H1 (cell line): ENCODE measurements around the gene FAM151A. TPM values are rescaled to one million over a fixed set of nuclear protein-coding genes. Genes with fewer than 3 reads are reported as not detected.

Experiments
- CTCF ChIA-PET: fragments of 300-600 bp; sonication (Branson Sonifier 250); formaldehyde crosslinking; loops from one replicate; lab custom pipeline; 2021; ENCODE audit not compliant: partially characterized antibody; lab: Charles Lee
- POLR2A ChIA-PET: fragments of 300-600 bp; sonication (Branson Sonifier 250); formaldehyde crosslinking; loops from one replicate; lab custom pipeline; 2021; ENCODE audit warnings: inconsistent platforms; ENCODE audit not compliant: partially characterized antibody; lab: Charles Lee
- DNase-seq, 2 experiments: peaks; one replicate each; pipeline versions ENCODE4 v3.0.0 to v3.0.0-alpha.2; 2010 to 2022; ENCODE audit warnings: low spot score in 2 of 2, low read depth in 1 of 2, mixed read lengths in 1 of 2
- FAIRE-seq: peaks from 2 replicates; lab custom pipeline; 2011; peaks lifted over from hg19 to GRCh38; lab: Jason Lieb, UNC
- H2AFZ ChIP-seq: 2 replicates; pipeline ENCODE4 v1.8.1; 2012; ENCODE audit warnings: low read length, inconsistent platforms
- H2AK5ac ChIP-seq: 2 replicates; pipeline ENCODE4 v1.6.1; 2013; ENCODE audit warnings: low read depth, low read length
- H2BK120ac ChIP-seq: replicated peaks from 2 replicates; pipeline ENCODE3; 2013; ENCODE audit warnings: low read depth, low read length, inconsistent platforms
- H2BK12ac ChIP-seq: 2 replicates; pipeline ENCODE4 v1.6.1; 2013; ENCODE audit warnings: low read depth, low read length
- H2BK15ac ChIP-seq: 2 replicates; pipeline ENCODE4 v1.6.1; 2013; ENCODE audit warnings: low read length
- H2BK20ac ChIP-seq: 2 replicates; pipeline ENCODE4 v1.6.1; 2013; ENCODE audit warnings: low read length
- H2BK5ac ChIP-seq: 2 replicates; pipeline ENCODE4 v1.6.1; 2013; ENCODE audit warnings: low read depth, low read length
- H3K14ac ChIP-seq: 2 replicates; pipeline ENCODE4 v1.6.1; 2013; ENCODE audit warnings: inconsistent platforms; ENCODE audit not compliant: insufficient read length
- H3K18ac ChIP-seq: 2 replicates; pipeline ENCODE4 v1.6.1; 2013; ENCODE audit warnings: low read length; ENCODE audit errors: extremely low read depth
- H3K23ac ChIP-seq: 2 replicates; pipeline ENCODE4 v1.6.1; 2013; ENCODE audit warnings: inconsistent platforms; ENCODE audit not compliant: insufficient read length
- H3K23me2 ChIP-seq: 2 replicates; pipeline ENCODE4 v1.6.1; 2013; ENCODE audit warnings: low read depth, low read length
- H3K27ac ChIP-seq: 2 replicates; pipeline ENCODE4 v1.6.1; 2011; ENCODE audit warnings: low read depth, low read length, inconsistent platforms
- H3K27me3 ChIP-seq, 4 experiments: replicated peaks in 1 of 4; 1 replicate in 1 of 4; 2 replicates in 3 of 4; pipeline versions ENCODE4 v1.6.1 to v1.8.1; 2011 to 2013; ENCODE audit warnings: low read length in 3 of 4, mild to moderate bottlenecking in 3 of 4, inconsistent platforms in 2 of 4, mixed read lengths in 2 of 4, moderate library complexity in 1 of 4; ENCODE audit not compliant: control insufficient read depth in 3 of 4, insufficient read depth in 3 of 4; ENCODE audit errors: extremely low read depth in 1 of 4
- H3K36me3 ChIP-seq, 4 experiments: 2 replicates each; pipeline versions ENCODE4 v1.6.1 to v1.8.1; 2011 to 2013; ENCODE audit warnings: mild to moderate bottlenecking in 4 of 4, low read length in 3 of 4, moderate library complexity in 2 of 4, control low read depth in 1 of 4, inconsistent platforms in 1 of 4; ENCODE audit not compliant: insufficient read depth in 4 of 4, control insufficient read depth in 2 of 4
- H3K4ac ChIP-seq: replicated peaks from 2 replicates; pipeline ENCODE3; 2013; ENCODE audit warnings: low read length, low read depth, mixed read lengths, inconsistent platforms; ENCODE audit not compliant: insufficient read length
- H3K4me1 ChIP-seq, 4 experiments: replicated peaks in 1 of 4; 1 replicate in 1 of 4; 2 replicates in 3 of 4; pipeline versions ENCODE4 v1.6.1 to v1.8.1; 2011 to 2013; ENCODE audit warnings: low read length in 3 of 4, inconsistent platforms in 2 of 4, mixed read lengths in 1 of 4; ENCODE audit not compliant: insufficient read depth in 4 of 4, control insufficient read depth in 3 of 4
- H3K4me2 ChIP-seq, 2 experiments: 2 replicates each; pipeline versions ENCODE4 v1.6.1 to v1.8.1; 2011 to 2013; ENCODE audit warnings: low read depth in 2 of 2, low read length in 2 of 2, control low read depth in 1 of 2, inconsistent platforms in 1 of 2, mild to moderate bottlenecking in 1 of 2; ENCODE audit not compliant: insufficient read depth in 1 of 2
- H3K4me3 ChIP-seq, 4 experiments: fragments of 200-600, 300-600 bp in 1 of 4; sonication (generic), shearing (Covaris generic), sonication (Bioruptor Twin) in 1 of 4; 2 replicates each; pipeline versions ENCODE4 v1.5.1 to v1.8.1; 2011 to 2016; ENCODE audit warnings: low read length in 4 of 4, low read depth in 3 of 4, control low read depth in 2 of 4, inconsistent platforms in 2 of 4, mild to moderate bottlenecking in 2 of 4, mixed read lengths in 1 of 4, moderate library complexity in 1 of 4; ENCODE audit not compliant: insufficient read depth in 2 of 4; ENCODE audit errors: extremely low read depth in 1 of 4
- H3K56ac ChIP-seq: replicated peaks from 2 replicates; pipeline ENCODE3; 2013; ENCODE audit warnings: low read depth, mild to moderate bottlenecking, mixed read lengths, low read length, inconsistent platforms; ENCODE audit not compliant: insufficient read length
- H3K79me1 ChIP-seq: 2 replicates; pipeline ENCODE4 v1.6.1; 2013; ENCODE audit warnings: low read depth, low read length, control low read depth
- H3K79me2 ChIP-seq, 2 experiments: 2 replicates each; pipeline versions ENCODE4 v1.6.1 to v1.8.1; 2012 to 2013; ENCODE audit warnings: low read length in 2 of 2, mild to moderate bottlenecking in 2 of 2, inconsistent platforms in 1 of 2; ENCODE audit not compliant: insufficient read depth in 2 of 2, control insufficient read depth in 1 of 2
- H3K9ac ChIP-seq, 4 experiments: replicated peaks in 1 of 4; 1 replicate in 1 of 4; 2 replicates in 3 of 4; pipeline versions ENCODE4 v1.6.1 to v1.8.1; 2011 to 2013; ENCODE audit warnings: low read depth in 3 of 4, low read length in 3 of 4, control low read depth in 2 of 4, mild to moderate bottlenecking in 2 of 4, moderate library complexity in 2 of 4, inconsistent platforms in 1 of 4; ENCODE audit errors: extremely low read depth in 1 of 4
- H3K9me3 ChIP-seq, 2 experiments: 2 replicates each; pipeline versions ENCODE4 v1.6.1 to v1.8.1; 2012 to 2013; ENCODE audit warnings: mild to moderate bottlenecking in 2 of 2, moderate library complexity in 2 of 2, control low read depth in 1 of 2, inconsistent platforms in 1 of 2, low read depth in 1 of 2, low read length in 1 of 2, mixed read lengths in 1 of 2; ENCODE audit not compliant: insufficient read depth in 2 of 2
- H4K20me1 ChIP-seq, 2 experiments: replicated peaks in 1 of 2; 2 replicates each; pipeline versions ENCODE3 to v1.8.1; 2011 to 2013; ENCODE audit warnings: inconsistent platforms in 2 of 2, low read length in 2 of 2, mild to moderate bottlenecking in 1 of 2; ENCODE audit not compliant: insufficient read depth in 2 of 2, control insufficient read depth in 1 of 2
- H4K5ac ChIP-seq: 2 replicates; pipeline ENCODE4 v1.6.1; 2013; ENCODE audit warnings: low read length, low read depth, mixed read lengths, inconsistent platforms; ENCODE audit not compliant: insufficient read length
- H4K8ac ChIP-seq: 2 replicates; pipeline ENCODE4 v1.8.0; 2013; ENCODE audit warnings: mild to moderate bottlenecking, moderate library complexity, low read length, inconsistent platforms; ENCODE audit not compliant: insufficient read depth; ENCODE audit errors: extremely low read depth
- H4K91ac ChIP-seq: replicated peaks from 2 replicates; pipeline ENCODE3; 2013; ENCODE audit warnings: low read length, mixed read lengths, inconsistent platforms; ENCODE audit not compliant: insufficient read length
- CHD2 ChIP-seq: IDR thresholded peaks from 2 replicates; pipeline ENCODE4 v1.6.1; 2012; ENCODE audit warnings: low read length, improper control_type of control experiment
- SP4 ChIP-seq: IDR thresholded peaks from 2 replicates; pipeline ENCODE4 v1.6.1; 2012; ENCODE audit warnings: low read length, inconsistent platforms
- WGBS, 2 experiments: shearing (Covaris generic) in 1 of 2; methylation state at CpG; one replicate each; pipeline versions ENCODE4 v1.1.6 to v1.1.7; 2013 to 2015; ENCODE audit warnings: low lambda C conversion rate in 2 of 2, mixed read lengths in 2 of 2, inconsistent platforms in 1 of 2, low coverage in 1 of 2, missing lambda C conversion rate in 1 of 2; ENCODE audit not compliant: insufficient replicate concordance in 2 of 2, insufficient coverage in 1 of 2, insufficient read length in 1 of 2; ENCODE audit errors: extremely low coverage in 1 of 2, missing lambda C conversion rate in 1 of 2; 5-methylcytosine and 5-hydroxymethylcytosine counted together
- polyA plus RNA-seq, 7 experiments: library from polyadenylated mRNA; depleted of rRNA in 3 of 7; stranded (reverse) in 5 of 7; unstranded in 2 of 7; fragments of >200 nt in 5 of 7; fragments of 200-250 nt in 2 of 7; gene quantifications; 1 replicate in 5 of 7; 2 replicates in 1 of 7; 4 replicates in 1 of 7; pipeline versions ENCODE4 v1.2.1 to v1.2.3, GENCODE V29; 2011 to 2013; ENCODE audit warnings: missing spikeins in 2 of 7, mixed read lengths in 2 of 7
- total RNA-seq: library from RNA; stranded (reverse); fragmentation: NEBNext Ultra II Directional; extraction: Animal tissue kit (Norgen Biotek cat#: 25700); gene quantifications from 2 replicates; pipeline ENCODE4 v1.2.1, GENCODE V29; 2021

Gene FAM151A
- total and polyA plus RNA-seq, 2 of the 8 experiments (the other 6 are each of a cell fraction or from before 2014, with no cell fraction given), result not detected

DNA sequence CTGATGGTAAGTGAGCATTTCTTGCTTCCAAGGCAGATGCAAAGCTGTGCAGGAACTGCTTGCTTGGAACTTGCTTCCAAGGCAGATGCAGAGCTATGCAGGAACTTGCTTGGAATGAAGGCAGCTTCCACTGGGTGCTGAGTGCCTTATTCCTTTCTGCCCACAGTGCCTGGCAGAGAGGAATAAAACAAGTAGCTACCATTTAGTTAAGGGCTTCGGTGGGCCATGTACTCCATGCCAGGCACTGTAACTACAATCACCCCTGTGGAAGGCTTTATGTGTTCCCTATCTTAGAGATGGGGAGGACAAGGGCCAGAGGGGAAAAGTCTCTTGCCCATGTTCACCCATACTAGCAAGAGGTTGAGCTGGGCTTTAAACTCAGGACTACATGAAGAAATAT lies 26.6 kb upstream of the FAM151A start:
- H3K9me3 ChIP-seq, result no peaks in the 10 kb centered on the region
- no peak overlapping the region for H3K18ac ChIP-seq
- H3K23ac ChIP-seq, result no peak overlapping the region
- H3K14ac ChIP-seq, result no peak overlapping the region
- no peak overlapping the region for H4K91ac ChIP-seq
- ChIA-PET CTCF (interaction anchor here (0.5 kb wide), 1 partner anchor 157 kb away, joined by 3 read pairs; no protein-coding TSS in a partner anchor), POLR2A (no interaction called here)
- H3K4me1 ChIP-seq, result 0 out of 7 replicates have a peak, but pooled peaks cover 0 to 2% (median 0%) of the 10 kb centered on the region in 4 experiments
- H3K36me3 ChIP-seq, result no peaks in the 10 kb centered on the region
- no peaks in the 10 kb centered on the region for H4K20me1 ChIP-seq
- H2AFZ ChIP-seq, result no peak overlapping the region
- no peak overlapping the region for H2BK5ac ChIP-seq
- H3K9ac ChIP-seq, result no peak overlapping the region
- H3K27me3 ChIP-seq, result peaks cover 0 to 3% (median 0%) of the 10 kb centered on the region in 4 experiments; a peak in 3 of 7 replicates
- TF ChIP-seq CHD2, result no peak
- no peak for TF ChIP-seq SP4
- H3K4me2 ChIP-seq, result no peak overlapping the region
- H4K8ac ChIP-seq, result no peak overlapping the region
- H3K23me2 ChIP-seq, result no peaks in the 10 kb centered on the region
- no peak overlapping the region for H2BK15ac ChIP-seq
- no peak overlapping the region for H3K4me3 ChIP-seq
- H2AK5ac ChIP-seq, result no peak overlapping the region
- H2BK20ac ChIP-seq, result no peak overlapping the region
- no peak overlapping the region for H3K56ac ChIP-seq
- H3K79me2 ChIP-seq, result no peaks in the 10 kb centered on the region
- H3K4ac ChIP-seq, result no peak overlapping the region
- DNase-seq, result no peak
- H3K79me1 ChIP-seq, result no peaks in the 10 kb centered on the region
- no peak overlapping the region for H3K27ac ChIP-seq
- 80% methylated on average over 1 of the region's 1 CpG; no CpG with 5 or more reads in 1 of the 2 experiments for WGBS, 2 experiments
- FAIRE-seq, result no peak
- H4K5ac ChIP-seq, result no peak overlapping the region
- no peak overlapping the region for H2BK12ac ChIP-seq
- no peak overlapping the region for H2BK120ac ChIP-seq
